Esophagus squamous epithelium (tissue), 5 donors: Measurements from ENCODE around the gene WDR36. TPM values are rescaled to one million over a fixed set of nuclear protein-coding genes. Genes with fewer than 3 reads are reported as not detected.

ENCODE experiments used
- DNase-seq: peaks from one replicate; lab custom pipeline; 2025; lab: John Stamatoyannopoulos, UW
- H3K27ac ChIP-seq, 4 donors: fragments of 200-600 bp; sonication (generic); one replicate each; pipeline ENCODE4 v1.5.1; 2016 to 2019; ENCODE audit warnings: mild to moderate bottlenecking in 1 of 4
- H3K27me3 ChIP-seq, 4 donors: fragments of 200-600 bp; sonication (generic); 1 replicate in 3 of 4; 2 replicates in 1 of 4; pipeline versions ENCODE4 v1.5.1 to v1.6.0; 2017 to 2021; ENCODE audit warnings: antibody characterized with exemption in 1 of 4
- H3K36me3 ChIP-seq, 3 donors: fragments of 200-600 bp; sonication (generic); one replicate each; pipeline ENCODE4 v1.5.1; 2016 to 2019
- H3K4me1 ChIP-seq, 3 donors: fragments of 200-600 bp; sonication (generic); one replicate each; pipeline ENCODE4 v1.5.1; 2017 to 2019
- H3K4me3 ChIP-seq, 4 donors: fragments of 200-600 bp; sonication (generic); 1 replicate in 3 of 4; 2 replicates in 1 of 4; pipeline ENCODE4 v1.5.1; 2016 to 2019; ENCODE audit warnings: mild to moderate bottlenecking in 2 of 4, moderate library complexity in 1 of 4
- H3K9me3 ChIP-seq, 3 donors: fragments of 200-600 bp; sonication (generic); one replicate each; pipeline ENCODE4 v1.5.1; 2016 to 2019
- POLR2A ChIP-seq, 4 donors: fragments of 450-650 bp; IDR thresholded peaks; one replicate each; pipeline ENCODE4 v1.6.1; 2017; ENCODE audit warnings: antibody characterized with exemption in 4 of 4, mild to moderate bottlenecking in 4 of 4, moderate library complexity in 3 of 4
- WGBS, 2 donors: methylation state at CpG; one replicate each; pipeline ENCODE4 v1.1.5; 2018; 5-methylcytosine and 5-hydroxymethylcytosine counted together
- intact Hi-C: fragments of 100-400 bp; cut with DNase I; formaldehyde crosslinking; loops from one replicate; pipeline ENCODE4 v1.15.0; 2022
- total RNA-seq, 4 donors: library from RNA; depleted of rRNA; stranded (reverse); fragments of >200 nt; gene quantifications; one replicate each; pipeline ENCODE4 v1.1.0, GENCODE V29; 2016
- TF ChIP-seq, protein P1 (sequence below), 6 experiments: fragments of 450-650 bp in 4 of 6; fragments of 200-600 bp in 2 of 6; sonication (generic) in 2 of 6; IDR thresholded peaks; one replicate each; pipeline ENCODE4 v1.5.1; 2016 to 2019; ENCODE audit warnings: antibody characterized with exemption in 6 of 6, mild to moderate bottlenecking in 4 of 6, moderate library complexity in 4 of 6
- donor health status: DM: yes; HTN: yes; CAD: no.

The WDR36 gene
- total RNA-seq, 4 donors from 2014 or later = 13.7 to 42.5 (median 28.3) TPM

DNA sequence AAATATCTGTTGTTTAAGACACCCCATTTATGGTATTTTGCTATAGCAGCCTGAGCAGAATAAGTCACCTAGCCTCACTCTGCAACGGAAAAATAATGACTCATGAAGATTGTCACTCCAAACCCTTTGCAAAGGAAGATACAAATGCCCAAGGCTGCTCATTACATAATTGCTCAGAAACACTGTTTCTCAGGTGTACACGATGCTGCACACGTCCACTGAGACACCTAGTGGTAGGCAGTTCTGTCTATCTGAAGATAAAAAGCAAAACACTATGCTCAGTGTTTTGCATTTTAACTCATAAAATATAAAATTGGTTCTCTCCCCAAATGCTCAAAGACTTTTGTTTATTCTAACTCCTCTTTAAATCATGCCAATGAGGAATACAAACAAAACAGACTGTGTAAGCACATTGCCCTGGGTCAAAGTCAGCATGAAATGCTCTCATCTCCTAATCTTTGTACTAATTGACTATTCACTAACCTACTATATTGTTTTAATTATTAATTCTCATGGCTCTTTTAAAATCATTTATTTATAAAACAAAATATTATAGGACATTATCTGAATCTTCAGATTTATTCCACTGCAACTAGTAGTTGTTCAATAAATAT, 28.3 kb upstream of the WDR36 start:
- Histone ChIP-seq H3K27ac (no peak overlapping the region), H3K4me3 (no peak overlapping the region), H3K4me1 (peaks cover 0 to 16% (median 10%) of the 10 kb centered on the region in 3 donors), H3K27me3 (peaks cover 0 to 7% (median 0%) of the 10 kb centered on the region in 4 donors), H3K36me3 (no peaks in the 10 kb centered on the region), H3K9me3 (no peaks in the 10 kb centered on the region)
- 17 to 22% methylated on average over 3 of the region's 3 CpGs for WGBS, 2 donors
- TF ChIP-seq, protein P1, sequence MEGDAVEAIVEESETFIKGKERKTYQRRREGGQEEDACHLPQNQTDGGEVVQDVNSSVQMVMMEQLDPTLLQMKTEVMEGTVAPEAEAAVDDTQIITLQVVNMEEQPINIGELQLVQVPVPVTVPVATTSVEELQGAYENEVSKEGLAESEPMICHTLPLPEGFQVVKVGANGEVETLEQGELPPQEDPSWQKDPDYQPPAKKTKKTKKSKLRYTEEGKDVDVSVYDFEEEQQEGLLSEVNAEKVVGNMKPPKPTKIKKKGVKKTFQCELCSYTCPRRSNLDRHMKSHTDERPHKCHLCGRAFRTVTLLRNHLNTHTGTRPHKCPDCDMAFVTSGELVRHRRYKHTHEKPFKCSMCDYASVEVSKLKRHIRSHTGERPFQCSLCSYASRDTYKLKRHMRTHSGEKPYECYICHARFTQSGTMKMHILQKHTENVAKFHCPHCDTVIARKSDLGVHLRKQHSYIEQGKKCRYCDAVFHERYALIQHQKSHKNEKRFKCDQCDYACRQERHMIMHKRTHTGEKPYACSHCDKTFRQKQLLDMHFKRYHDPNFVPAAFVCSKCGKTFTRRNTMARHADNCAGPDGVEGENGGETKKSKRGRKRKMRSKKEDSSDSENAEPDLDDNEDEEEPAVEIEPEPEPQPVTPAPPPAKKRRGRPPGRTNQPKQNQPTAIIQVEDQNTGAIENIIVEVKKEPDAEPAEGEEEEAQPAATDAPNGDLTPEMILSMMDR (IDR thresholded peaks at IDR 0.05) = peak; percentile 18 to 76 (median 47)
- TF ChIP-seq POLR2A (IDR thresholded peaks at IDR 0.05) = no peak
- no peak for DNase-seq
- intact Hi-C loops = no loop called here

DNA sequence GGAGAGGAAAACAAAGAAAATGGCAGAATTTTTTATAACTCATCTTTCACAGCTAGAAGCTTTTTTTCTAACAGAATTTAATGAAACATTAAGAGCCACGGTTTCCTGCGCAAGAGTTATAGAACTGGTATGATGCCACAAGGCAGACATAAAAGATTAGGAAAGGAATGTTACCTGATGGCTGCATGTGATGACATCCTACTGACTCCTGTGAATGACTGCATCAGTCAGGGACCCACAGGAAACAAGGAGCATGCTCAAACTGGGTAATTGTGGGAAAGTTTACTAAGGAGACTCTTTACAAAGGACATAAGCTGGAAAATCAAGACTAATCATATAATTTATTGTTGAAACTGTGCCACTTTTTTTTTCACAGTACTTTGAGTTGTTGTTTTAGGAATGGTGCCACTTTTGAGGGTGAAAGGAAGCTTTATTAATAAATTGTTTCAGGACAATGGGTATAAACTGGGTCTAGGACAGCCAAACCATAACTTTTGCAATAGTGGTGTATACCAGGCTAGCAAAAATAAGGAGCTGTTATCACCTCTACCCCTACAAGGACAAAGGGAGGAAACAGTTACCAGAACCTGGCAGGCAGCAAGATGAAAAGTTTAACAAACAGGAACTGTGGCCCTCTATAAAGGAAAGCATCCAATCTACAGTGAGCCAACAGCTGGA, 25.7 kb upstream of the WDR36 start:
- H3K4me1 ChIP-seq = peaks cover 0 to 16% (median 10%) of the 10 kb centered on the region in 3 donors
- peaks cover 0 to 25% (median 0%) of the 10 kb centered on the region in 4 donors for H3K27me3 ChIP-seq
- intact Hi-C loops = no loop called here
- TF ChIP-seq POLR2A (IDR thresholded peaks at IDR 0.05) = no peak
- TF ChIP-seq, protein P1 (IDR thresholded peaks at IDR 0.05) = no peak
- no peak for DNase-seq
- H3K9me3 ChIP-seq = no peaks in the 10 kb centered on the region
- no peaks in the 10 kb centered on the region for H3K36me3 ChIP-seq
- 24 to 53% methylated on average over 2 of the region's 2 CpGs for WGBS, 2 donors
- no peak overlapping the region for H3K4me3 ChIP-seq
- H3K27ac ChIP-seq = peak overlapping the region in 1 of 4 donors; percentile 30

DNA sequence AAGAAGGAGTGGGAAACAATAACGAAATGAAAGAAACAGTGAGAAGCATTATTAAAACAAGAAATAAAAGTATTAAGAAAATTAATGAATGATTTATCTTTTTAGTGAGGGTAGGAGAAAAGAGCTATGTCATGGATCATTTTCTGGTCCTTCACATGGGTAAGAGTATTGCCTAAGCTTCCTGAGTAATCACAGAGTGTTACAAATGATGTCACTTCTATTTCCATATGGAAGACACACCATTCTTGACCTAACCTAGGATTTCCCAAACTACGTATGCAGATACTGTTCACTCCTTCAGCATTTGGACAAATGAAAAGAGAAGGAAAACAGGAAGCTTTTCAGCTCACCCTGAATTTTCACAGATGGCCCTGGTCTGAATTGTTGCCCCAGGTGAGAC, 23.9 kb upstream of the WDR36 start:
- DNase-seq = no peak
- Histone ChIP-seq H3K27ac (no peak overlapping the region), H3K36me3 (no peaks in the 10 kb centered on the region), H3K4me1 (peaks cover 0 to 18% (median 16%) of the 10 kb centered on the region in 3 donors), H3K9me3 (no peaks in the 10 kb centered on the region), H3K4me3 (no peak overlapping the region), H3K27me3 (peaks cover 0 to 25% (median 0%) of the 10 kb centered on the region in 4 donors)
- 73 to 85% methylated on average over 2 of the region's 2 CpGs for WGBS, 2 donors
- TF ChIP-seq POLR2A (IDR thresholded peaks at IDR 0.05) = no peak
- TF ChIP-seq, protein P1 (IDR thresholded peaks at IDR 0.05) = no peak
- intact Hi-C loops = no loop called here

DNA sequence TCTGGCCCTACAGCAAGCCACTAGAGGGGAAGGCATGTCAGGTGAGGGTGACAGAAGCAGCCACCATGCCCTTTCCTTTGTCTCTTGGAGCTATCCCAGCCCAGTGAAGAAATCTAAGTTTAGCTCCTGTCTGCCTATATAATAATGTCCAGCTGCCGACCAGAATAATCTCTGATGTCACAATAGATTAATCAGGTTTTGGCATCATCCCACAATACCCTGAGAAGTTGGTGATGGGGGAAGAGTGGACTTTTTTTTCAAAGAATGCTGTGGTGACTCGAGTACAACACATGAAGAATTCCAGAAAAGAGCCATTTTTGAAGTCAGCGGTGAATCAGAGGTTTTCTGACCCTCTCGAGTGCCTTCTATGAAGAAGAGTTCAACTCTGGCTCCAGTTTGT, 22.3 kb upstream of the WDR36 start:
- WGBS, 2 donors = 58 to 65% methylated on average over 4 of the region's 4 CpGs
- peaks cover 0 to 25% (median 0%) of the 10 kb centered on the region in 4 donors for H3K27me3 ChIP-seq
- no peaks in the 10 kb centered on the region for H3K9me3 ChIP-seq
- DNase-seq = no peak
- intact Hi-C loops = no loop called here
- H3K4me3 ChIP-seq = no peak overlapping the region
- no peak overlapping the region for H3K27ac ChIP-seq
- TF ChIP-seq, protein P1 (IDR thresholded peaks at IDR 0.05) = no peak
- no peak for TF ChIP-seq POLR2A (IDR thresholded peaks at IDR 0.05)
- peaks cover 0 to 34% (median 18%) of the 10 kb centered on the region in 3 donors for H3K4me1 ChIP-seq
- no peaks in the 10 kb centered on the region for H3K36me3 ChIP-seq
